K562 (cell line): ENCODE data around the gene MFSD11. TPM values are rescaled to one million over a fixed set of nuclear protein-coding genes. Genes with fewer than 3 reads are reported as not detected.
A peak's percentile ranks its signal among the peaks of the same experiment; 100 is the strongest.

ENCODE experiments used
- CBX5 ChIP-seq: IDR thresholded peaks from 2 replicates; pipeline ENCODE4 v1.6.1; 2014; ENCODE audit warnings: low read depth, borderline replicate concordance
- CBX8 ChIP-seq: fragments of 200-600 bp; sonication (generic); IDR thresholded peaks from 2 replicates; pipeline ENCODE4 v1.6.1; 2012; ENCODE audit warnings: borderline replicate concordance, mixed run types, low read depth, mild to moderate bottlenecking, moderate library complexity, mixed read lengths, low read length, control low read depth, inconsistent platforms; ENCODE audit not compliant: poor library complexity, severe bottlenecking; ENCODE audit errors: extremely low read depth
- KDM1A ChIP-seq, 2 experiments: fragments of 450-650 bp; IDR thresholded peaks; 2 replicates each; pipeline ENCODE4 v1.6.1; 2016; ENCODE audit warnings: mild to moderate bottlenecking in 2 of 2
- PHF20 ChIP-seq: fragments of 450-650 bp; IDR thresholded peaks from 2 replicates; pipeline ENCODE4 v1.6.1; 2018; ENCODE audit not compliant: partially characterized antibody
- RBM22 ChIP-seq: fragments of 200-400 bp; formaldehyde crosslinking; IDR thresholded peaks from 2 replicates; pipeline ENCODE4 v1.6.1; 2018; ENCODE audit warnings: low read length, low read depth; ENCODE audit not compliant: poor library complexity, severe bottlenecking
- ZKSCAN8 ChIP-seq: fragments of 200-800 bp; sonication (Bioruptor generic); IDR thresholded peaks from 2 replicates; pipeline ENCODE4 v1.6.1; 2016; ENCODE audit warnings: missing genetic modification characterization, missing compliant biosample characterization
- ZNF717 ChIP-seq: fragments of 250-450 bp; sonication (Bioruptor Pico); IDR thresholded peaks from 2 replicates; pipeline ENCODE4 v1.5.0; 2021
- ZNF77 ChIP-seq: fragments of 250-450 bp; sonication (Bioruptor Pico); IDR thresholded peaks from 2 replicates; pipeline ENCODE4 v1.5.0; 2020
- polyA plus RNA-seq, 8 experiments: library from polyadenylated mRNA; depleted of rRNA in 4 of 8; stranded (reverse) in 5 of 8; unstranded in 3 of 8; fragments of >200 nt; fragmentation: Nextera tagmentation in 2 of 8; fragmentation: Illumina TruSeq in 1 of 8; extraction: Ambion mirVana in 2 of 8; extraction: Trizol in 1 of 8; gene quantifications; 2 replicates each; pipeline versions ENCODE4 v1.2.1 to v1.2.3, GENCODE V29; 2011 to 2014; ENCODE audit warnings: inconsistent platforms in 1 of 8, missing spikeins in 1 of 8
- total RNA-seq, 7 experiments: library from RNA; depleted of rRNA in 6 of 7; stranded (reverse); fragments of >200 nt in 6 of 7; fragmentation: Illumina TruSeq in 2 of 7; extraction: Trizol in 2 of 7; gene quantifications; 2 replicates each; pipeline versions ENCODE4 v1.2.1 to v1.2.3, GENCODE V29; 2011 to 2021; ENCODE audit warnings: low replicate concordance in 1 of 7
- TF ChIP-seq, protein P1 (sequence below): sonication (generic); formaldehyde crosslinking; IDR thresholded peaks from 2 replicates; pipeline ENCODE4 v1.8.0; 2022; ENCODE audit warnings: mild to moderate bottlenecking, missing genetic modification reagents
- TF ChIP-seq, protein P2 (sequence below): IDR thresholded peaks from 2 replicates; pipeline ENCODE4 v1.6.1; 2011; ENCODE audit not compliant: insufficient read length; ENCODE audit errors: extremely low read depth
- TF ChIP-seq, protein P3 (sequence below), 2 experiments: fragments of 450-650 bp in 1 of 2; IDR thresholded peaks; 2 replicates each; pipeline ENCODE4 v1.6.1; 2011 to 2017; ENCODE audit warnings: low read depth in 2 of 2, antibody characterized with exemption in 1 of 2, borderline replicate concordance in 1 of 2, low read length in 1 of 2, mild to moderate bottlenecking in 1 of 2, mixed read lengths in 1 of 2; ENCODE audit not compliant: control insufficient read depth in 1 of 2
- TF ChIP-seq, protein P4 (sequence below): fragments of 450-650 bp; formaldehyde crosslinking; IDR thresholded peaks from 2 replicates; pipeline ENCODE4 v1.4.0; 2020; ENCODE audit warnings: mild to moderate bottlenecking, mixed read lengths
- TF ChIP-seq, protein P5 (sequence below): fragments of 200-800 bp; sonication (Bioruptor generic); IDR thresholded peaks from 2 replicates; pipeline ENCODE4 v1.6.1; 2017; ENCODE audit warnings: missing genetic modification characterization, missing compliant biosample characterization

MFSD11 gene
- total and polyA plus RNA-seq, 9 of the 15 experiments (the other 6 are each of a cell fraction or from before 2014, with no cell fraction given) = 14.4 to 24.5 (median 19.9) TPM

DNA sequence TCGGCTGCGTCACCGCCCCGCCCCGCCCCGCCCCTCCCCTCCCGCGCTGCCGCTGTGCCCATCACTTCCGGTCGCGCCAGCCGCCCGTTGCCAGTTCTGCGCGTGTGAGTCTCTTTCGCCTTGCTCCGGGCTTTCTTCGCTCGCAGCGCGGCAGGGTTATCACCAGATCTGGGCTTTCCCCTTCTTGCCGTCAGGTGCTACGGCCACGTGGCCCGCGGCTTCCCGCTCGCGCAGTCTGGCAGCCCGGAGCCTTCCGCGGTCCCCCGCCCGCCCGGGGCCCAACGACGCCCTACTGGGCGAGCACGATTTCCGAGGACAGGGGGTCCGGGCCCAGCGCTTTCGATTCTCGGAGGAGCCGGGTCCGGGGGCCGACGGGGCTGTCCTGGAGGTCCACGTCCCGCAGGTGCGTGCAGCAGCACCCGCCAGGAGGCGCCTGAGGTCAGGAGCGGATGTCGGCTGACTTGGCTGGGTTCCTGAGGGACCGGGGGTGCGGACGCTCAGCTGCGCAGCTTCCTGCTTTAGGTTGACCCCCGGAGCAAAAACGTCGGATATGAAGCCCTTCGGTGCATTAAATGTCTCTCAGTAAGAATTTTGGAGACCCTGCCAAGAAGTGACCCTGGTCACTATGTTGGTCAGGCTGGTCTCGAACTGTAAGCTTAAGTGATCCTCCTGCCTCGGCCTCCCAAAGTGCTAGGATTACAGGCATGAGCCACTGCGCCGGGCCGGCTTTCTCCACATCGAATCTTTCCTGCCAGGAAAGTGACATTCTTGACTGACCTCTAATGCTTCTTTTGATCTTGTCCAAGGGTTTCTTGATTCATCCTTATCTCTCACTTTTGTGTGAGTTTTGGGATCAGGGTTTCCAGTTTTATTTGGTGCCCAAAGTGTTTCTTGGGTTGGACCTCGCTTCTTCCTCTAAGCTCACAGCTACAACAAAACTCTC is 10.9 kb upstream of the MFSD11 start, which contains the start of gene METTL23 (continued):
- TF ChIP-seq, protein P1, sequence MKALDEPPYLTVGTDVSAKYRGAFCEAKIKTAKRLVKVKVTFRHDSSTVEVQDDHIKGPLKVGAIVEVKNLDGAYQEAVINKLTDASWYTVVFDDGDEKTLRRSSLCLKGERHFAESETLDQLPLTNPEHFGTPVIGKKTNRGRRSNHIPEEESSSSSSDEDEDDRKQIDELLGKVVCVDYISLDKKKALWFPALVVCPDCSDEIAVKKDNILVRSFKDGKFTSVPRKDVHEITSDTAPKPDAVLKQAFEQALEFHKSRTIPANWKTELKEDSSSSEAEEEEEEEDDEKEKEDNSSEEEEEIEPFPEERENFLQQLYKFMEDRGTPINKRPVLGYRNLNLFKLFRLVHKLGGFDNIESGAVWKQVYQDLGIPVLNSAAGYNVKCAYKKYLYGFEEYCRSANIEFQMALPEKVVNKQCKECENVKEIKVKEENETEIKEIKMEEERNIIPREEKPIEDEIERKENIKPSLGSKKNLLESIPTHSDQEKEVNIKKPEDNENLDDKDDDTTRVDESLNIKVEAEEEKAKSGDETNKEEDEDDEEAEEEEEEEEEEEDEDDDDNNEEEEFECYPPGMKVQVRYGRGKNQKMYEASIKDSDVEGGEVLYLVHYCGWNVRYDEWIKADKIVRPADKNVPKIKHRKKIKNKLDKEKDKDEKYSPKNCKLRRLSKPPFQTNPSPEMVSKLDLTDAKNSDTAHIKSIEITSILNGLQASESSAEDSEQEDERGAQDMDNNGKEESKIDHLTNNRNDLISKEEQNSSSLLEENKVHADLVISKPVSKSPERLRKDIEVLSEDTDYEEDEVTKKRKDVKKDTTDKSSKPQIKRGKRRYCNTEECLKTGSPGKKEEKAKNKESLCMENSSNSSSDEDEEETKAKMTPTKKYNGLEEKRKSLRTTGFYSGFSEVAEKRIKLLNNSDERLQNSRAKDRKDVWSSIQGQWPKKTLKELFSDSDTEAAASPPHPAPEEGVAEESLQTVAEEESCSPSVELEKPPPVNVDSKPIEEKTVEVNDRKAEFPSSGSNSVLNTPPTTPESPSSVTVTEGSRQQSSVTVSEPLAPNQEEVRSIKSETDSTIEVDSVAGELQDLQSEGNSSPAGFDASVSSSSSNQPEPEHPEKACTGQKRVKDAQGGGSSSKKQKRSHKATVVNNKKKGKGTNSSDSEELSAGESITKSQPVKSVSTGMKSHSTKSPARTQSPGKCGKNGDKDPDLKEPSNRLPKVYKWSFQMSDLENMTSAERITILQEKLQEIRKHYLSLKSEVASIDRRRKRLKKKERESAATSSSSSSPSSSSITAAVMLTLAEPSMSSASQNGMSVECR (CRISPR knock-in tag) = peak; percentile 92
- no peak for TF ChIP-seq ZNF717 (CRISPR knock-in tag)
- no peak for TF ChIP-seq ZNF77
- TF ChIP-seq, protein P2, sequence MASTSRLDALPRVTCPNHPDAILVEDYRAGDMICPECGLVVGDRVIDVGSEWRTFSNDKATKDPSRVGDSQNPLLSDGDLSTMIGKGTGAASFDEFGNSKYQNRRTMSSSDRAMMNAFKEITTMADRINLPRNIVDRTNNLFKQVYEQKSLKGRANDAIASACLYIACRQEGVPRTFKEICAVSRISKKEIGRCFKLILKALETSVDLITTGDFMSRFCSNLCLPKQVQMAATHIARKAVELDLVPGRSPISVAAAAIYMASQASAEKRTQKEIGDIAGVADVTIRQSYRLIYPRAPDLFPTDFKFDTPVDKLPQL = no peak
- TF ChIP-seq ZKSCAN8 (CRISPR knock-in tag) = no peak
- TF ChIP-seq, protein P3, sequence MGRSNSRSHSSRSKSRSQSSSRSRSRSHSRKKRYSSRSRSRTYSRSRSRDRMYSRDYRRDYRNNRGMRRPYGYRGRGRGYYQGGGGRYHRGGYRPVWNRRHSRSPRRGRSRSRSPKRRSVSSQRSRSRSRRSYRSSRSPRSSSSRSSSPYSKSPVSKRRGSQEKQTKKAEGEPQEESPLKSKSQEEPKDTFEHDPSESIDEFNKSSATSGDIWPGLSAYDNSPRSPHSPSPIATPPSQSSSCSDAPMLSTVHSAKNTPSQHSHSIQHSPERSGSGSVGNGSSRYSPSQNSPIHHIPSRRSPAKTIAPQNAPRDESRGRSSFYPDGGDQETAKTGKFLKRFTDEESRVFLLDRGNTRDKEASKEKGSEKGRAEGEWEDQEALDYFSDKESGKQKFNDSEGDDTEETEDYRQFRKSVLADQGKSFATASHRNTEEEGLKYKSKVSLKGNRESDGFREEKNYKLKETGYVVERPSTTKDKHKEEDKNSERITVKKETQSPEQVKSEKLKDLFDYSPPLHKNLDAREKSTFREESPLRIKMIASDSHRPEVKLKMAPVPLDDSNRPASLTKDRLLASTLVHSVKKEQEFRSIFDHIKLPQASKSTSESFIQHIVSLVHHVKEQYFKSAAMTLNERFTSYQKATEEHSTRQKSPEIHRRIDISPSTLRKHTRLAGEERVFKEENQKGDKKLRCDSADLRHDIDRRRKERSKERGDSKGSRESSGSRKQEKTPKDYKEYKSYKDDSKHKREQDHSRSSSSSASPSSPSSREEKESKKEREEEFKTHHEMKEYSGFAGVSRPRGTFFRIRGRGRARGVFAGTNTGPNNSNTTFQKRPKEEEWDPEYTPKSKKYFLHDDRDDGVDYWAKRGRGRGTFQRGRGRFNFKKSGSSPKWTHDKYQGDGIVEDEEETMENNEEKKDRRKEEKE (IDR thresholded peaks at IDR 0.05; ENCODE audit: borderline replicate concordance in 1 of 2, control insufficient read depth in 1 of 2, low read depth in 2 of 2, low read length in 1 of 2) = no peak
- no peak for TF ChIP-seq CBX5
- no peak for TF ChIP-seq CBX8
- TF ChIP-seq KDM1A (IDR thresholded peaks at IDR 0.05) = no peak
- TF ChIP-seq, protein P4, sequence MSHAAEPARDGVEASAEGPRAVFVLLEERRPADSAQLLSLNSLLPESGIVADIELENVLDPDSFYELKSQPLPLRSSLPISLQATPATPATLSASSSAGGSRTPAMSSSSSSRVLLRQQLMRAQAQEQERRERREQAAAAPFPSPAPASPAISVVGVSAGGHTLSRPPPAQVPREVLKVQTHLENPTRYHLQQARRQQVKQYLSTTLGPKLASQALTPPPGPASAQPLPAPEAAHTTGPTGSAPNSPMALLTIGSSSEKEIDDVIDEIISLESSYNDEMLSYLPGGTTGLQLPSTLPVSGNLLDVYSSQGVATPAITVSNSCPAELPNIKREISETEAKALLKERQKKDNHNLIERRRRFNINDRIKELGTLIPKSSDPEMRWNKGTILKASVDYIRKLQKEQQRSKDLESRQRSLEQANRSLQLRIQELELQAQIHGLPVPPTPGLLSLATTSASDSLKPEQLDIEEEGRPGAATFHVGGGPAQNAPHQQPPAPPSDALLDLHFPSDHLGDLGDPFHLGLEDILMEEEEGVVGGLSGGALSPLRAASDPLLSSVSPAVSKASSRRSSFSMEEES (CRISPR knock-in tag) = no peak; the same call in 1 of the 2 replicates
- TF ChIP-seq, protein P5, sequence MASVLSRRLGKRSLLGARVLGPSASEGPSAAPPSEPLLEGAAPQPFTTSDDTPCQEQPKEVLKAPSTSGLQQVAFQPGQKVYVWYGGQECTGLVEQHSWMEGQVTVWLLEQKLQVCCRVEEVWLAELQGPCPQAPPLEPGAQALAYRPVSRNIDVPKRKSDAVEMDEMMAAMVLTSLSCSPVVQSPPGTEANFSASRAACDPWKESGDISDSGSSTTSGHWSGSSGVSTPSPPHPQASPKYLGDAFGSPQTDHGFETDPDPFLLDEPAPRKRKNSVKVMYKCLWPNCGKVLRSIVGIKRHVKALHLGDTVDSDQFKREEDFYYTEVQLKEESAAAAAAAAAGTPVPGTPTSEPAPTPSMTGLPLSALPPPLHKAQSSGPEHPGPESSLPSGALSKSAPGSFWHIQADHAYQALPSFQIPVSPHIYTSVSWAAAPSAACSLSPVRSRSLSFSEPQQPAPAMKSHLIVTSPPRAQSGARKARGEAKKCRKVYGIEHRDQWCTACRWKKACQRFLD (CRISPR knock-in tag) = peak; percentile 84; the same call in 1 of the 2 replicates
- no peak for TF ChIP-seq PHF20
- peak; percentile 66 for TF ChIP-seq RBM22
